Loucy (cell line): ENCODE results near the gene ZNF430.

ENCODE experiments used
- H2AFZ ChIP-seq: fragments of 200-600 bp; sonication (generic); 2 replicates; pipeline ENCODE4 v1.6.0; 2016; ENCODE audit warnings: antibody characterized with exemption, mild to moderate bottlenecking, low read length, moderate library complexity
- H3F3A ChIP-seq: fragments of 200-600 bp; 2 replicates; pipeline ENCODE4 v1.6.0; 2016; ENCODE audit warnings: antibody characterized with exemption, low read depth, mild to moderate bottlenecking
- H3K27me3 ChIP-seq: fragments of 200-600 bp; sonication (generic); 2 replicates; pipeline ENCODE4 v1.6.1; 2014; ENCODE audit warnings: low read length, mild to moderate bottlenecking; ENCODE audit not compliant: insufficient read depth, poor library complexity, severe bottlenecking
- H3K36me3 ChIP-seq: fragments of 200-600 bp; sonication (generic); 2 replicates; pipeline ENCODE4 v1.6.1; 2016; ENCODE audit warnings: low read length; ENCODE audit not compliant: insufficient read depth
- H3K4me1 ChIP-seq: fragments of 200-600 bp; sonication (generic); 2 replicates; pipeline ENCODE4 v1.5.1; 2014; ENCODE audit warnings: low read length, mild to moderate bottlenecking; ENCODE audit not compliant: insufficient read depth, poor library complexity, severe bottlenecking
- H3K4me2 ChIP-seq: fragments of 200-600 bp; sonication (generic); 2 replicates; pipeline ENCODE4 v1.6.0; 2014; ENCODE audit warnings: antibody characterized with exemption, low read length, low read depth, mild to moderate bottlenecking; ENCODE audit not compliant: poor library complexity, severe bottlenecking
- H3K4me3 ChIP-seq: fragments of 200-600 bp; sonication (generic); 2 replicates; pipeline ENCODE4 v1.5.1; 2014; ENCODE audit warnings: low read length, mild to moderate bottlenecking, mixed read lengths; ENCODE audit not compliant: poor library complexity, severe bottlenecking
- H3K79me2 ChIP-seq: fragments of 200-600 bp; sonication (generic); 2 replicates; pipeline ENCODE4 v1.6.1; 2014; ENCODE audit warnings: low read length; ENCODE audit not compliant: insufficient read depth
- H3K9ac ChIP-seq: fragments of 200-600 bp; sonication (generic); 2 replicates; pipeline ENCODE4 v1.6.0; 2014; ENCODE audit warnings: mild to moderate bottlenecking, low read depth, low read length, moderate library complexity; ENCODE audit not compliant: poor library complexity, severe bottlenecking
- H3K9me2 ChIP-seq: fragments of 200-600 bp; sonication (generic); replicated peaks from 2 replicates; pipeline ENCODE4 v1.6.1; 2016; ENCODE audit warnings: low read depth, low read length, mixed read lengths
- H3K9me3 ChIP-seq: fragments of 200-600 bp; sonication (generic); 2 replicates; pipeline ENCODE4 v1.6.1; 2014; ENCODE audit warnings: mild to moderate bottlenecking, antibody characterized with exemption, low read length, low read depth; ENCODE audit not compliant: insufficient read depth
- H4K20me1 ChIP-seq: fragments of 200-600 bp; sonication (generic); 2 replicates; pipeline ENCODE4 v1.6.0; 2014; ENCODE audit warnings: antibody characterized with exemption, low read length, mild to moderate bottlenecking; ENCODE audit not compliant: insufficient read depth, poor library complexity, severe bottlenecking
- CTCF ChIP-seq: fragments of 200-600 bp; sonication (generic); conservative IDR thresholded peaks from 2 replicates; pipeline ENCODE4 v1.5.1; 2014; ENCODE audit warnings: mild to moderate bottlenecking, antibody characterized with exemption, low read length
- EZH2phosphoT487 ChIP-seq: fragments of 200-600 bp; IDR thresholded peaks from 2 replicates; pipeline ENCODE4 v1.6.1; 2018; ENCODE audit warnings: antibody characterized with exemption, mild to moderate bottlenecking, moderate library complexity, borderline replicate concordance

ZNF430 gene

DNA sequence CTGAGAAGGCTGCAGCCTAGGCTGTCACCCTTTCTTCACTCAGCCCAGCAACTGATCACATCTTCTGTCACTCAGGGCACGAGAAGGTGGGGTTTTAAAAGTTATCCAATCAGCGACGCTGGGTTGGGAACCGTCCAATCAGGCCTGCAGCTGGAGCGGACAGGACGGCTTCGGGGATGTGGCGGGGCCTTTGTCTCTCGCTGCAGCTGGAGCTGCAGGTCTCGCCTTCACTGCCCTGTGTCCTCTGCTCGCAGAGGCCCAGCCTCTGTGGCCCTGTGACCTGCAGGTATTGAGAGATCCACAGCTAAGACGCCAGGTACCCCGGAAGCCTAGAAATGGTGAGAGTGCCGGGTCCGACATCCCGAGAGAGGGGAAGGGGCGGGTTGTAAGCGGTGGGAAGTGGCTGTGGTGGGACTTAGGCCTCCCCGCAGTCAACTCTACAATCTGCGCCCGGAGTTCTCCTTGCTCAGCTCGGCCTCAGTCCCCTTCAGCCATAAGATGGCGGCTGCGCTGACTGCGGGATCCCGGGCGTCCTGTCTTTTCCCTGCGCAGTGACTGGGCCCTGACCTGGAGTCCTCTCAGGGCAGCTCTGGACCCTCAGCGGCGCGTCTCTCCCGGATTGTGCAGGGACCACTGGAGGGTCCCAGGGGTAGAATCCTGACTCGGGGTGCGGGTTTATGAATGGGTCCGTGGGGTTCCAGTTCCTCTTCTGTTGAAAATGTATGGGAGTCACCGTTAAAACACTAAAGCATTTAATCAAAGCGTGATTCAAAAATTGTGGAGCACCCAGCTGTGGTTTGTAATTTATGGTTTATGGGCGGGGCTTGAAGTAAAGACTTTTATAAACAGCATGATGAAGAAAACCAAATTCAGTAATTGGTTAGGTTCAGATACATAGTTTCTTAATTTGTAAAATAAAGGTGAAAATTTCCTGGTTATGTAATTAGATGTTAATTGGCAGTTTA is 61.8 kb downstream of the ZNF430 start, which contains the start of gene ZNF714:
Gene ZNF714, plus strand, starts transcription at position 193 of the 965 bp plus-strand sequence. CDS start 16,066 bp downstream, outside the sequence.
- Histone ChIP-seq H3K9me3 (no peaks in the 10 kb centered on the region), H4K20me1 (peaks cover 24% of the 10 kb centered on the region), H3F3A (no peaks in the 10 kb centered on the region), H3K4me2 (peak within 1 kb of the TSS; percentile 62), H3K4me3 (peak within 1 kb of the TSS; percentile 91), H3K9ac (peak within 1 kb of the TSS; percentile 90), H3K9me2 (no peaks in the 10 kb centered on the region), H2AFZ (peak within 1 kb of the TSS; percentile 93), H3K4me1 (peaks cover 44% of the 10 kb centered on the region), H3K27me3 (no peaks in the 10 kb centered on the region), H3K79me2 (peaks cover 51% of the 10 kb centered on the region), H3K36me3 (no peaks in the 10 kb centered on the region)
- TF ChIP-seq CTCF (no peak), EZH2phosphoT487 (no peak)

DNA sequence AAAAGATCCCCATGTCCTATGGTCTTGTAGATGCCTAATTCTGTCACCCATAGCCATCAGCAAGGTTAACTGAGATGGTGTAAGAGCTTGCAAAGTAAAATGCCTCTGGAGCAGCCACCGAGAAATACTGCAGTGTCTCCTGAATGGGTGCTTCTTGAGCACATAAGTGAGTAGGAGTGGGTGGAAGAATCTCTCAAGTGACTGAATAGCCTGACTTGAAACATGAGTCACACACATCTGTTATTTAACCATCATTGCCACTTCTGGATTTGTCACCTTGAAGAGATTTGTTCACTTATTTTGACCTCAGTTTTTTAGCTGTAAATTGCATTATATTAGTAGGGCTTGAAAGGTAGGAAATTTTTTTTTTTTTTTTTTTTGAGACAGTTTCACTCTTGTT is 63.9 kb downstream of the ZNF430 start:
- Histone ChIP-seq H3K4me1 (peaks cover 46% of the 10 kb centered on the region), H4K20me1 (peaks cover 31% of the 10 kb centered on the region), H3K4me3 (peak overlapping the region; percentile 91), H3F3A (no peaks in the 10 kb centered on the region), H3K79me2 (peaks cover 65% of the 10 kb centered on the region), H2AFZ (no peak overlapping the region), H3K9ac (peak overlapping the region; percentile 90), H3K27me3 (no peaks in the 10 kb centered on the region), H3K4me2 (peak overlapping the region; percentile 62), H3K9me2 (no peaks in the 10 kb centered on the region), H3K9me3 (no peaks in the 10 kb centered on the region), H3K36me3 (0 out of 2 replicates have a peak, but pooled peaks cover 6% of the 10 kb centered on the region)
- TF ChIP-seq EZH2phosphoT487 = no peak
- no peak for TF ChIP-seq CTCF

- H3K9me3 ChIP-seq = no peaks in the 10 kb centered on the region
- peaks cover 31% of the 10 kb centered on the region for H4K20me1 ChIP-seq
- no peak for TF ChIP-seq EZH2phosphoT487
- TF ChIP-seq CTCF = no peak
- H2AFZ ChIP-seq = no peak overlapping the region
- no peaks in the 10 kb centered on the region for H3K9me2 ChIP-seq
- no peak overlapping the region for H3K9ac ChIP-seq
- peaks cover 50% of the 10 kb centered on the region for H3K4me1 ChIP-seq
- H3K4me3 ChIP-seq = no peak overlapping the region
- no peaks in the 10 kb centered on the region for H3F3A ChIP-seq
- H3K36me3 ChIP-seq = 0 out of 2 replicates have a peak, but pooled peaks cover 6% of the 10 kb centered on the region
- peaks cover 57% of the 10 kb centered on the region for H3K79me2 ChIP-seq
- no peaks in the 10 kb centered on the region for H3K27me3 ChIP-seq
- H3K4me2 ChIP-seq = peak overlapping the region; percentile 62
Observed at GRCh38 chr19:21087871-21088270, 67.4 kb downstream of the ZNF430 start.
